GM19099 (cell line): ENCODE data around the gene PAAF1.
A peak's percentile ranks its signal among the peaks of the same experiment; 100 is the strongest.

Experiments used
- POLR2A ChIP-seq: IDR thresholded peaks from 3 replicates; pipeline ENCODE4 v1.6.1; 2011; ENCODE audit warnings: low read depth; ENCODE audit not compliant: insufficient read length; ENCODE audit errors: extremely low read depth

The PAAF1 gene

DNA sequence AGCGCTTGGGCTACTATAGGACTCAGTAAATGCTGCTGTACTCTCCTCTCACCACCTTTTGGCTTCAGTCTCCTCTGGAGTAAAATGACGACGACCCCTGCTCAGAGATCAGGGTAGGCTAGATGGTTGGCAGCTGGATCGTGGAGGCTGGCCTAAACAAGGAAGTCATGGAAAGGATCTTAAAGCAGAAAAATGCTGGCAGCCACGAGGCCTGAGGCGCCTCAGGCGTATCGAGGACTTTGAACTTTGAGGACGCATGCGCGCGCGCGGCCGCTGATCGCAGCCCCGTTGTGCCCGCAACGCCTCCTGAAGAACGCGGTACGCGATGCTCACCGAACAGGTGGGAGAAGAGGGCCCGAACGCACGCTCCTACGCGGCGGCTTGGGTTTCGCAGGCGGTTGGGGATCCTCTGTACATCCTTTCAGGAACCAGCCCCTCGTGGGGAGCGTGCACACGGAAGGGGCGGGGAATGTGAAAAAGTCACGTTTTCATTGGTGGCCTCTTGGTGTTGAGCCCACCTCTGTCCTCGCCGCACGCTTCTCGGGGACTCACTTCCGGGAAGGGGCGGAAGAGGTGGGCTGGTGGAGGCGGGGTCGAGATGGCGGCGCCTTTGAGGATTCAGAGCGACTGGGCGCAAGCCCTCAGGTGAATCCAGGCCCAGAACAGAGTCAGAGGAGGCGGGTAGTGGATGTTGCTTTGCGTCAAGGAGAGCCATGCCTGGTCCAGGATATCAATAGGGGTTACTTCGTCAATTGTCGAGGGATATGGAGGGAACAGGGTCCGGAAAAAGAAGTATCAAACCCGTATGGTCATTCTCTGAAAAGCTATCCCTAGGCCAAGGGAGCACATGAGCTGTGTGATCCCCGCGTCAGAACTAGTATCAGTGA lies at the start of gene PAAF1, which contains the start of gene COA4:
TSS of gene PAAF1 (plus strand) at position 576 of the 887 bp plus-strand sequence. CDS start at position 599, 23 bp downstream.
TSS of gene COA4 (minus strand) at position 423 of the 887 bp plus-strand sequence. CDS start 3,468 bp downstream, outside the sequence.
- peak; percentile 94 for TF ChIP-seq POLR2A

- no peak for TF ChIP-seq POLR2A
Measured at GRCh38 chr11:73830261-73830660, 46.5 kb upstream of the PAAF1 start.

DNA sequence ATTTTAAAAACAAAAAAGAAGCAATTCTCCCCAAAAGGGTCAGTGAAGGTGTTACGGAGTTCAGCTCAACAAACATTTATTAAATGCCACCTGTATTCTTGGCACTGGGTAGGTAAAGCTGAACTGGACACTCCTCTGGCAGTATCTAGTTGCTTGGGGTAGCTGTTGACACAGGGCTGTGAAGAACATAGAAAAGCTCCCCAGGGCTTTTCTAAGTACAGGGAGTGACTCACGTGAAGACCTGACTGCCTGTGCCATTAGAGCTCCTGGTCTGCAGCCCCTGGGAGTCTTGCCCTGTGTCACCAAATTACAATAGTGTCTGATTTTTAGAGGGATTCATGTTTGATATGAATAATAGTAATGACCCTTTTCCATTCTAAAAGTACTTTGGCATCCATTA lies 43.7 kb upstream of the PAAF1 start:
- no peak for TF ChIP-seq POLR2A

GRCh38 chr11:73838443-73839122 lies 38.2 kb upstream of the PAAF1 start:
- no peak for TF ChIP-seq POLR2A

DNA sequence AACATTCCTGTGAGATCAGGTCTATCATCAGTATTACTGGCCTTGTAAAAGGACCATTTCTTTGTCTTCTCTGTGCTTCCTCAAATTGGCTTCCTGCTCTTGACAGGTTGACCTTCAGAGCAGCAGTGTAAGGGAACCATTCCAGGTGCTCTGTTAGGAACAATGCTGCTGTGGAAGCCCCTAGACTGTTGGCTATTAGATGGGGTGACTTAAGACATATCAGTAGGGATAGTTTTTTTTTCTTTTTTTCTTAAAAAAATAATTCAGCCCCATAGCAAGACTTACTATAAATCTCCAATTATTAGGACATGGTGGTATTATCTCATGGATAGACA lies 37.7 kb upstream of the PAAF1 start:
- TF ChIP-seq POLR2A, result no peak

DNA sequence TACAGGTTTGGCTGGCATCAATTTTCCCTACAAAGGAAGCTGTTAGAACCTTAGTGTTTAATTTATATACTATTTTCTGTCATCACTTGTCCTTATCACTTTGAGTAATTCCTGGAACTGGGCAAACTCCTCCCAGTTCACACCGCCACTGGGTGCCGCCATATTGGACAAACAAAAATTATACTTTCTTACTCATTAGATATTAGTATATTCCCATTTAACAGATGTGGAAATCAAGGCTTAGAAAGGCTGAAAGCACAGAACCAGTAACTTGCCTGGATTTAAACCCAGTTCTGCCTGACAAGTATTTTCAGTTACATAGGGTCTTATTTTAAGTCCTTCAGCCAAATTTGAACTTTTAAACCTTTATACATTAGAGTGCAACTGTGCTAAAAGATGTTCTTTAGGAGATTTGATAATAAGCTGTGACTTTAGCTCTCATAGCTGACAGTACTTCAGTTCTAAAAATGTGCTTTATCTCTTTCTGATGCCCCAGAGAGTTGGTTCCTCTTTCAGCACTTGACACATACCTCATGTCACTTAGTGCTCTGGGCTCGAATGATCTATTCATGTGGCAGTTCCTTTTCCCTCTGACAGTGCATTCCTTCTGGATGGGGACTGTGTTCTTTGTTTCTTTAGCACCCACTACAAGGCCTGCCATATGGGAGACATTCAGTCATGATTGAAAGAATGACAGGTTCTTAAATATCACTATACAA lies 25.6 kb upstream of the PAAF1 start:
- no peak for TF ChIP-seq POLR2A

DNA sequence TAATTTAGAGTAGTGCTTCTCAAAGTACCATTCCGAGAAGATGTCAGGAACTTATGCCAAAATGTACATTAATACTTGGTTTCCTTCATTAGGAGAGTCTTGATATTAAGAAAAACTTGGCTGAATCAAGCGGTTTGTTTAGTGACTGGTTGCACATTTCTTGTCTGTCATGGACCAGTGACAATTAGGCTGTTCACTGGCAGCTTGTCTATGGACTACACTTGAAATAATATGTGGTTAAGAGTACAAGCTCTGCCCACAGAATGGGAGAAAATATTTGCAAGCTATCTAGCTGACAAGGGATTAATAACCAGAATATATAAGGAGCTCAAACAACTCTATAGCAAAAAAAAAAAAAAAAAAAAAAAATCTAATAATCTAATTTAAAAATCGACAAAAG lies 24.8 kb upstream of the PAAF1 start:
- no peak for TF ChIP-seq POLR2A

DNA sequence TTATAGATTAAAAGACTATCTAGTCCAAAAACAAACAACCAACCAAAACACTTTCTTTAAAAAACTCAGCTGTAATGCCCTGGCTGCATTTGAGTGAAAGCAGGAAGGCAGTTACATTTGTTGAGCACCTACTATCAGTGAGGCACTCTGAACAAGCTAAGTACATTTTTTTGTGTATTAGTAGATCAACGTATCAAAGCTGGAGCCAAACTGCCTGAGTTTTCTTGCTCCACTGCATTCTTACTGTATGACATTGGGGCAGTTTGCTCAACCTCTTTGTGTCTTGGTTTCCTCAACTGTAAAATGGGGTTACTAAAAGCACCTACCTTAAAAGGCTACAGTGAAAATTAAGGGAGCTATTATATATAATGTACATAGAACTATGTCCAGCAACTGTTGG lies 22.1 kb upstream of the PAAF1 start:
- TF ChIP-seq POLR2A, result no peak

GRCh38 chr11:73856031-73856567 lies 20.7 kb upstream of the PAAF1 start:
- no peak for TF ChIP-seq POLR2A

DNA sequence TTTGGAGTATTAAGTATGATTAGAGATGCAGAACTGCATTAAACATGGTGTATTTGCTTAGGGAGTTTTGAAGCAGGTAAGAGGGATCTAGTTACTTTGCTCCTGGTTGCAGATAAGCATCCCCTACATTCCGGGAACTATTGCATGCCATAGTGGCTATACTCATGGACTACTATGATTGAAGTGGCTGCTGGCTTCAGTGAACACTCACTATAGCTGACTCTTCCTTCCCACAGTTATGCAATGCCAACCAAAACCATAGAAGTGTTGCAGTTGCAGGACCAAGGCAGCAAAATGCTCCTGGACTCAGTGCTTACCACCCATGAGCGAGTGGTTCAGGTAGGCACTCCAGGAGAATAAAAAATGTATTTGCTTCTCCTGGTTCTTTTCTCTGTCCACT lies 17.1 kb upstream of the PAAF1 start:
- TF ChIP-seq POLR2A, result no peak

GRCh38 chr11:73860202-73860601 lies 16.6 kb upstream of the PAAF1 start:
- no peak for TF ChIP-seq POLR2A

DNA sequence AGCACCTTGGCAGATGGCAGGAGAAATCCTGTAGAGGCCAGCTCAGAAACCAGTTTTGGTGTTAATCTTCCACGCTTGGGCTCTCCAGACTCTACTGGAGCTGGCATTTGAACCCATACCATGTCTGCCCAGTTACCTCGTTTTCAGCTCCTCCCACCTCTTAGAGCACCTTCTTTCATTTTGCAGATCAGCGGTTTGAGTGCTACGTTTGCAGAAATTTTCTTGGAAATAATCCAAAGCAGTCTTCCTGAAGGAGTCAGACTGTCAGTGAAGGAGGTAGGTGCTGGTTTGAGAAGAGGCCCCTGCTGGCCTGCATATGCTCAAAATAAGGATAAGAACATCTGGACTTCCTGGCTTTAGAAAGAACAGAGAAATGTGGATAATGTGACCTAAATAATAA lies 13.8 kb upstream of the PAAF1 start:
- TF ChIP-seq POLR2A, result no peak

DNA sequence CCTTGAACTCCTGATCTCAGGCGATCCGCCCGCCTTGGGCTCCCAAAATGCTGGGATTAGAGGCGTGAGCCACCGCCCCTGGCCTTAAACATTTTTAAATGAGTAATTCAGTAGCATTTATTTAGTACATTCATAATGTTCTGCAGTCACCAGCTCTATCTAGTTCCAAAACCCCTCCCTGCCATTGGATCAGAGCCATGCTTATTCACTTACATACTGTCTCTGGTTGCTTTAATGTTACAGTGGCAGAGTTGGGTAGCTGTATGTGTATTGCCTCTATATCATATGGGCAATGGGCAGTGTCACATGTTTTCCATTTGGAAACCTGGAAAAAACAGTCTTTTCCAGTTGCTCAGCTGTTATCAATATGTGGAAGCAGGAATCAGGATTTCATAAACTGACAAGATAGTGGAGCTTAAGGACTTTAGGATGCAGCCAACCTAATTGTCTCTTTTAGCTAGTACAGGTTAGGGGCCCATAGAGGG lies 10.7 kb upstream of the PAAF1 start:
- TF ChIP-seq POLR2A, result no peak

GRCh38 chr11:73866586-73866996 lies 10.2 kb upstream of the PAAF1 start:
- no peak for TF ChIP-seq POLR2A

- no peak for TF ChIP-seq POLR2A
Measured at GRCh38 chr11:73869332-73869949, 7.4 kb upstream of the PAAF1 start.

- TF ChIP-seq POLR2A, result no peak
Measured at GRCh38 chr11:73870261-73870660, 6.5 kb upstream of the PAAF1 start.
